Smooth muscle cell (in vitro differentiated cells): Measurements from ENCODE around the gene ACOT7. TPM values are rescaled to one million over a fixed set of nuclear protein-coding genes. Genes with fewer than 3 reads are reported as not detected.

Experiments
- DNase-seq: peaks from one replicate; lab custom pipeline; 2025; ENCODE audit not compliant: unreplicated experiment; lab: John Stamatoyannopoulos, UW
- H2AFZ ChIP-seq: fragments of 200-600 bp; sonication (generic); 2 replicates; pipeline ENCODE4 v1.6.0; 2016; ENCODE audit warnings: antibody characterized with exemption, low read depth, mild to moderate bottlenecking
- H3F3A ChIP-seq: fragments of 200-600 bp; sonication (generic); 2 replicates; pipeline ENCODE4 v1.6.0; 2017; ENCODE audit warnings: antibody characterized with exemption, low read depth
- H3K27ac ChIP-seq: fragments of 200-600 bp; sonication (generic); 2 replicates; pipeline ENCODE4 v1.5.1; 2016; ENCODE audit warnings: low read depth, mild to moderate bottlenecking
- H3K27me3 ChIP-seq: fragments of 200-600 bp; sonication (generic); 2 replicates; pipeline ENCODE4 v1.6.1; 2016; ENCODE audit warnings: low read depth, mild to moderate bottlenecking
- H3K36me3 ChIP-seq: fragments of 200-600 bp; sonication (generic); 2 replicates; pipeline ENCODE4 v1.5.1; 2016; ENCODE audit warnings: low read depth
- H3K4me1 ChIP-seq: fragments of 200-600 bp; sonication (generic); 2 replicates; pipeline ENCODE4 v1.5.1; 2016; ENCODE audit warnings: low read depth
- H3K4me2 ChIP-seq: fragments of 200-600 bp; sonication (generic); 2 replicates; pipeline ENCODE4 v1.6.0; 2016; ENCODE audit warnings: mild to moderate bottlenecking
- H3K4me3 ChIP-seq: fragments of 200-600 bp; sonication (generic); 2 replicates; pipeline ENCODE4 v1.5.1; 2016; ENCODE audit warnings: mild to moderate bottlenecking
- H3K79me2 ChIP-seq: fragments of 200-600 bp; sonication (generic); 2 replicates; pipeline ENCODE4 v1.6.0; 2016; ENCODE audit warnings: low read depth, mild to moderate bottlenecking
- H3K9ac ChIP-seq: fragments of 200-600 bp; sonication (generic); 2 replicates; pipeline ENCODE4 v1.6.0; 2016; ENCODE audit warnings: low read depth
- H3K9me3 ChIP-seq: fragments of 200-600 bp; sonication (generic); replicated peaks from 2 replicates; pipeline ENCODE4 v1.5.1; 2016; ENCODE audit warnings: low read depth
- H4K20me1 ChIP-seq: fragments of 200-600 bp; sonication (generic); 2 replicates; pipeline ENCODE4 v1.6.0; 2016; ENCODE audit warnings: low read depth
- WGBS: methylation state at CpG from one replicate; pipeline ENCODE4 v1.1.7; 2016; ENCODE audit warnings: low lambda C conversion rate; 5-methylcytosine and 5-hydroxymethylcytosine counted together
- polyA plus RNA-seq: library from polyadenylated mRNA; unstranded; fragments of >200 nt; fragmentation: Nextera tagmentation; extraction: Ambion mirVana; gene quantifications from 2 replicates; pipeline ENCODE4 v1.2.1, GENCODE V29; 2016
- total RNA-seq: library from RNA; depleted of rRNA; stranded (reverse); fragments of >200 nt; gene quantifications from 2 replicates; pipeline ENCODE4 v1.2.3, GENCODE V29; 2014
- TF ChIP-seq, protein P1 (sequence below): fragments of 200-600 bp; sonication (generic); IDR thresholded peaks from 2 replicates; pipeline ENCODE4 v1.5.1; 2017; ENCODE audit warnings: borderline replicate concordance, mild to moderate bottlenecking, antibody characterized with exemption; ENCODE audit not compliant: insufficient read depth, poor library complexity, severe bottlenecking

The ACOT7 gene
- total and polyA plus RNA-seq, 2 experiments from 2014 or later, result 19.5 to 53.8 TPM

DNA sequence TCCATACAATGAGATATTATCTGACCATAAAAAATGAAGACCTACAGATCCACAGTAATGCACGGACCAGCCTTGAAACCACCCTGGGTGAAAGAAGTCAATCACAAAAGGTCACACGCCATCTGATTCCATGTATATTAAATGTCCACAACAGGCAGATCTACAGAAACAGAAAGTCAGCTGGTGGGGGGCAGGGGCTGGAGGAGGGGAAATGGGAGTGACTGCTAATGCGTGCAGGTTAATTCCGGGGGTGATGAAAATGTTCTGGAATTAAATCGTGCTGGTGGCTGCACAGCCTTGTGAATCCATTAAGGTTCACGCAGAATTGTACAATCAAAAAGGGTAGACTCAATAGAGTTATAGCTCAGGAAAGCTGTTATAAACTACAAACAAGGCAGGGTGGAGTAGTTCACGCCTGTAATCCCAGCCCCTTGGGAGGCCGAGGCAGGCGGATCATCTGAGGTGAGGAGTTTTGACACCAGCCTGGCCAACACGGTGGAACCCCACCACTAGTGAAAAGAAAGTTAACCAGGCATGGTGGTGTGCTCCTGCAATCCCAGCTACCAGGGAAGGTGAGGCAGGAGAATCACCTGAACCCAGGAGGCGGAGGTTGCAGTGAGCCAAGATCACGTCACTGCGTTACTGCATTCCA, 32.3 kb downstream of the ACOT7 start:
- Histone ChIP-seq H3K36me3 (no peaks in the 10 kb centered on the region), H3K4me1 (peaks cover 15% of the 10 kb centered on the region), H3K27me3 (no peaks in the 10 kb centered on the region), H4K20me1 (peaks cover 51% of the 10 kb centered on the region), H3K27ac (no peak overlapping the region), H3F3A (peaks cover 6% of the 10 kb centered on the region), H2AFZ (no peak overlapping the region), H3K4me3 (no peak overlapping the region), H3K4me2 (no peak overlapping the region), H3K9me3 (no peaks in the 10 kb centered on the region), H3K79me2 (no peaks in the 10 kb centered on the region), H3K9ac (no peak overlapping the region)
- TF ChIP-seq, protein P1, sequence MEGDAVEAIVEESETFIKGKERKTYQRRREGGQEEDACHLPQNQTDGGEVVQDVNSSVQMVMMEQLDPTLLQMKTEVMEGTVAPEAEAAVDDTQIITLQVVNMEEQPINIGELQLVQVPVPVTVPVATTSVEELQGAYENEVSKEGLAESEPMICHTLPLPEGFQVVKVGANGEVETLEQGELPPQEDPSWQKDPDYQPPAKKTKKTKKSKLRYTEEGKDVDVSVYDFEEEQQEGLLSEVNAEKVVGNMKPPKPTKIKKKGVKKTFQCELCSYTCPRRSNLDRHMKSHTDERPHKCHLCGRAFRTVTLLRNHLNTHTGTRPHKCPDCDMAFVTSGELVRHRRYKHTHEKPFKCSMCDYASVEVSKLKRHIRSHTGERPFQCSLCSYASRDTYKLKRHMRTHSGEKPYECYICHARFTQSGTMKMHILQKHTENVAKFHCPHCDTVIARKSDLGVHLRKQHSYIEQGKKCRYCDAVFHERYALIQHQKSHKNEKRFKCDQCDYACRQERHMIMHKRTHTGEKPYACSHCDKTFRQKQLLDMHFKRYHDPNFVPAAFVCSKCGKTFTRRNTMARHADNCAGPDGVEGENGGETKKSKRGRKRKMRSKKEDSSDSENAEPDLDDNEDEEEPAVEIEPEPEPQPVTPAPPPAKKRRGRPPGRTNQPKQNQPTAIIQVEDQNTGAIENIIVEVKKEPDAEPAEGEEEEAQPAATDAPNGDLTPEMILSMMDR, result no peak
- WGBS, result 93% methylated on average over 13 of the region's 13 CpGs
- DNase-seq, result no peak

DNA sequence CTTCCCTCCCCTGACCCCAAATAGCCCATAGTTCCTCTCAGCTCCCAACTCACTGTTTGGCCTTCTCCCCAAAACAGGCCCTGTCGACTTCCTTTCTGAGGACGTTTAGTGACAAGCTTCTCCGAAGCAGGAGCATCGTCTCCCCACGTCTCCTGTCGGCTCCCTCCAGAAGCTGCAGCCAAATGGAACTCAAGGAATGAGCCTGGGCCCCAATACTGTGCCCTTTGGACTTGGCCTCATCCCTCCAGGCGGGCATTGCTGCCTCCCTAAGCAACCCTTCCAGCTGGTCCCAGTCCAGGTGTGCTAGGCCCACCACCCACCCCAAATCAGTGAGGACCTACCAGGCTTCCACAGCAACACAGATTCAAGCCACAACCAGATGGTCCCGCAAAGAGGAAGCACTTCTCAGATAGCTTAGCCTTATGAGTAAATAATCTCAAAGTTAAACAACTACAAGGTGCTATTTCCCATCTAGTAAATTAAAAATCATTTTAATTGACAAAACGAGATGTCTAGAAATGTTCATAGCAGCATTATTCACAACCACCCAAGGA, 33.0 kb downstream of the ACOT7 start:
- H3K27me3 ChIP-seq, result no peaks in the 10 kb centered on the region
- H3F3A ChIP-seq, result peaks cover 6% of the 10 kb centered on the region
- peaks cover 15% of the 10 kb centered on the region for H3K4me1 ChIP-seq
- no peak for DNase-seq
- no peak overlapping the region for H3K27ac ChIP-seq
- H3K36me3 ChIP-seq, result no peaks in the 10 kb centered on the region
- no peak overlapping the region for H3K4me3 ChIP-seq
- no peak overlapping the region for H3K9ac ChIP-seq
- 83% methylated on average over 9 of the region's 9 CpGs for WGBS
- no peak overlapping the region for H2AFZ ChIP-seq
- H3K79me2 ChIP-seq, result no peaks in the 10 kb centered on the region
- no peaks in the 10 kb centered on the region for H3K9me3 ChIP-seq
- TF ChIP-seq, protein P1, result no peak
- H4K20me1 ChIP-seq, result peaks cover 57% of the 10 kb centered on the region
- H3K4me2 ChIP-seq, result no peak overlapping the region

DNA sequence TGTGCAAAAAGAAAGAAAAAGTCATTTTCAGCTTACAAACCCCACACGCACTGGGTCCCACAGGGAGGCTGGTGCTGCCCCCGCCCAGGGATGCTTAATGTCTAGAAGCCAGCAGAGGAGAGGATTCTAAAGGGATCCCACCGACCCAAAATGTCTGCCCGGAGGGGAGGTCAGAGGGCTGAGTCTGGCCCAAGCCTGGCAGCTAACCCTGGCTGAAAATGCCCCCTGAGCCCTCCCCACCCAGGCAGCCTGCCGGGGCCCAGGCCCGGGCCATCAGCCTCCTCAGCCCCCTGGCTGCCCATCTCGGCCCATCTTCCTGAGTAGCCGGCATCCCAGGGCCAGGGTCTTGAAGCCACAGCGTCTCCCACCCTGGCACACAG, 33.5 kb downstream of the ACOT7 start:
- no peak for DNase-seq
- Histone ChIP-seq H3K9ac (peak overlapping the region; percentile 65), H3K27me3 (no peaks in the 10 kb centered on the region), H3K79me2 (no peaks in the 10 kb centered on the region), H3F3A (peaks cover 6% of the 10 kb centered on the region), H4K20me1 (peaks cover 62% of the 10 kb centered on the region), H3K4me2 (peak overlapping the region; percentile 72), H3K4me1 (peaks cover 15% of the 10 kb centered on the region), H3K27ac (peak overlapping the region; percentile 76), H3K9me3 (no peaks in the 10 kb centered on the region), H2AFZ (no peak overlapping the region), H3K4me3 (no peak overlapping the region), H3K36me3 (no peaks in the 10 kb centered on the region)
- WGBS, result 86% methylated on average over 9 of the region's 9 CpGs
- TF ChIP-seq, protein P1, result no peak
